K562 (cell line): ENCODE results near the gene HS2ST1.

Experiments used
- BRCA1 ChIP-seq, 2 experiments: fragments of 450-650 bp in 1 of 2; sonication (generic) in 1 of 2; formaldehyde crosslinking in 1 of 2; IDR thresholded peaks; 2 replicates each; pipeline versions ENCODE4 v1.5.0 to v1.6.1; 2017 to 2020; ENCODE audit warnings: mild to moderate bottlenecking in 1 of 2, missing genetic modification reagents in 1 of 2
- CTCF ChIP-seq, 3 experiments: IDR thresholded peaks in 2 of 3; conservative IDR thresholded peaks in 1 of 3; 2 replicates each; pipeline ENCODE4 v1.5.1; 2011 to 2012; ENCODE audit warnings: low read length in 3 of 3, mild to moderate bottlenecking in 3 of 3, control low read depth in 2 of 3, improper control_type of control experiment in 1 of 3, inconsistent platforms in 1 of 3, low read depth in 1 of 3, mixed read lengths in 1 of 3, moderate library complexity in 1 of 3; ENCODE audit not compliant: insufficient read depth in 2 of 3
- E2F5 ChIP-seq: sonication (generic); formaldehyde crosslinking; IDR thresholded peaks from 2 replicates; pipeline ENCODE4 v1.8.0; 2022; ENCODE audit warnings: mild to moderate bottlenecking, missing genetic modification reagents
- EZH2 ChIP-seq: IDR thresholded peaks from 2 replicates; pipeline ENCODE4 v1.6.1; 2012; ENCODE audit warnings: low read depth, mild to moderate bottlenecking, inconsistent platforms, low read length, borderline replicate concordance
- FOXP1 ChIP-seq: sonication (generic); formaldehyde crosslinking; IDR thresholded peaks from 2 replicates; pipeline ENCODE4 v1.8.0; 2022; ENCODE audit warnings: mild to moderate bottlenecking, missing genetic modification reagents
- POLR3A ChIP-seq: IDR thresholded peaks from 2 replicates; pipeline ENCODE4 v1.6.1; 2011; ENCODE audit warnings: borderline replicate concordance, mild to moderate bottlenecking, moderate library complexity; ENCODE audit not compliant: insufficient read length, insufficient read depth; ENCODE audit errors: extremely low read depth
- TEAD4 ChIP-seq, 2 experiments: sonication (generic) in 1 of 2; formaldehyde crosslinking in 1 of 2; IDR thresholded peaks; 2 replicates each; pipeline versions ENCODE4 v1.6.1 to v1.8.0; 2012 to 2022; ENCODE audit warnings: borderline replicate concordance in 1 of 2, inconsistent platforms in 1 of 2, low read length in 1 of 2, mild to moderate bottlenecking in 1 of 2, missing genetic modification reagents in 1 of 2
- YY1 ChIP-seq, 3 experiments: IDR thresholded peaks; 2 replicates each; pipeline ENCODE4 v1.6.1; 2011; ENCODE audit warnings: low read length in 2 of 3, mild to moderate bottlenecking in 2 of 3, moderate library complexity in 2 of 3, borderline replicate concordance in 1 of 3, control low read depth in 1 of 3, low read depth in 1 of 3; ENCODE audit not compliant: insufficient read depth in 3 of 3, insufficient replicate concordance in 2 of 3, control insufficient read depth in 1 of 3, insufficient read length in 1 of 3; ENCODE audit errors: extremely low read depth in 1 of 3
- ZNF274 ChIP-seq: IDR thresholded peaks from 2 replicates; pipeline ENCODE4 v1.6.1; 2011; ENCODE audit warnings: low read depth, mild to moderate bottlenecking, low read length, moderate library complexity, borderline replicate concordance

- TF ChIP-seq ZNF274 (no peak), POLR3A (no peak), FOXP1 (CRISPR knock-in tag) (no peak), BRCA1 (IDR thresholded peaks at IDR 0.05) (no peak), BRCA1 (CRISPR knock-in tag; IDR thresholded peaks at IDR 0.05) (no peak), EZH2 (no peak), YY1 (IDR thresholded peaks at IDR 0.05; ENCODE audit: borderline replicate concordance in 1 of 3, control insufficient read depth in 1 of 3, extremely low read depth in 1 of 3, insufficient read depth in 3 of 3, insufficient read length in 1 of 3, insufficient replicate concordance in 2 of 3, low read depth in 1 of 3, low read length in 2 of 3) (no peak), CTCF (IDR thresholded peaks at IDR 0.05 in 2 of 3, conservative IDR thresholded peaks at IDR 0.05 in 1 of 3; ENCODE audit: insufficient read depth in 2 of 3, low read depth in 1 of 3, low read length in 3 of 3) (no peak), TEAD4 (IDR thresholded peaks at IDR 0.05; ENCODE audit: low read length) (no peak), TEAD4 (CRISPR knock-in tag; IDR thresholded peaks at IDR 0.05; ENCODE audit: borderline replicate concordance) (no peak), E2F5 (CRISPR knock-in tag) (no peak)
Measured at GRCh38 chr1:86925742-86926141, 11.3 kb downstream of the HS2ST1 start.
